HG03460 (cell line): ENCODE measurements around the gene NCAPG2.

Source experiments
- ATAC-seq: cut with Tn5 transposase; IDR thresholded peaks from one replicate; pipeline ENCODE4 v1.9.1; 2021; ENCODE audit not compliant: unreplicated experiment

Gene NCAPG2, protein sequence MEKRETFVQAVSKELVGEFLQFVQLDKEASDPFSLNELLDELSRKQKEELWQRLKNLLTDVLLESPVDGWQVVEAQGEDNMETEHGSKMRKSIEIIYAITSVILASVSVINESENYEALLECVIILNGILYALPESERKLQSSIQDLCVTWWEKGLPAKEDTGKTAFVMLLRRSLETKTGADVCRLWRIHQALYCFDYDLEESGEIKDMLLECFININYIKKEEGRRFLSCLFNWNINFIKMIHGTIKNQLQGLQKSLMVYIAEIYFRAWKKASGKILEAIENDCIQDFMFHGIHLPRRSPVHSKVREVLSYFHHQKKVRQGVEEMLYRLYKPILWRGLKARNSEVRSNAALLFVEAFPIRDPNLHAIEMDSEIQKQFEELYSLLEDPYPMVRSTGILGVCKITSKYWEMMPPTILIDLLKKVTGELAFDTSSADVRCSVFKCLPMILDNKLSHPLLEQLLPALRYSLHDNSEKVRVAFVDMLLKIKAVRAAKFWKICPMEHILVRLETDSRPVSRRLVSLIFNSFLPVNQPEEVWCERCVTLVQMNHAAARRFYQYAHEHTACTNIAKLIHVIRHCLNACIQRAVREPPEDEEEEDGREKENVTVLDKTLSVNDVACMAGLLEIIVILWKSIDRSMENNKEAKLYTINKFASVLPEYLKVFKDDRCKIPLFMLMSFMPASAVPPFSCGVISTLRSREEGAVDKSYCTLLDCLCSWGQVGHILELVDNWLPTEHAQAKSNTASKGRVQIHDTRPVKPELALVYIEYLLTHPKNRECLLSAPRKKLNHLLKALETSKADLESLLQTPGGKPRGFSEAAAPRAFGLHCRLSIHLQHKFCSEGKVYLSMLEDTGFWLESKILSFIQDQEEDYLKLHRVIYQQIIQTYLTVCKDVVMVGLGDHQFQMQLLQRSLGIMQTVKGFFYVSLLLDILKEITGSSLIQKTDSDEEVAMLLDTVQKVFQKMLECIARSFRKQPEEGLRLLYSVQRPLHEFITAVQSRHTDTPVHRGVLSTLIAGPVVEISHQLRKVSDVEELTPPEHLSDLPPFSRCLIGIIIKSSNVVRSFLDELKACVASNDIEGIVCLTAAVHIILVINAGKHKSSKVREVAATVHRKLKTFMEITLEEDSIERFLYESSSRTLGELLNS

DNA sequence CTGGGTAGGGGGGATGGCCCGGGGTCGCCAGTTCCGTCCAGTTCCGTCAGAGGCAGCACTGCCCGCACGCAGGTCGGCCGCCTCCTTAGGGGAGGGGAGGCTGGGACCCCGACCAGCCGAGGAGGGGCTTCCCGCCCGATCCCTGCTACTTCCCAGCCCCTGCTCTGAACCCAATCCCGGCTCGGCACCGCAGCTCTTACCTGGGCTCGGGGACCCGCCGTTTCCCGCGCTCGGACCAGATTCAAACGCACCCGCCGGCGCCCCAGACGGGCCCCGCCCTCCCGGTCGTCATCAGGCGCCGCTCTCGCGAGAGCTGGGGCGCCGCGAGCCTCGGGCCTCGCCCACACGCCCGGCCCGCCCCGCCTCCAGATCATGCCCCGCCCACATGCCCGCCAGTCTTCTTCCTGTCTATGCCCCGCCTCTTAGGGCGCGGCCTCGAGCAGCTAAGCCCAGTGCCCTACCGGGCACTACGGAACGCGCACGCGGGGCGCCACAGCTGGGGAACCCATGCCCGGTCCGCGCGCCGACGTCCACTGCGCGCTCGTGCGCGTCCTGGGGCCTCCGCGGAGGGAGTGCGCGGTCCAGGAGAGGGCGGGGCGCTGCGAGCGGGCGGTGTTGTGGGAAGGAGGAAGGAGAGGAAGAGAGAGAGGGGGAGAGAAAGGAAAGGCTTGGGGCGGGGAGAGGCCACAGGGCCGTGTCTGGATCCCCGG lies at the start of gene NCAPG2:
NCAPG2 (minus strand) TSS at position 281 of the 710 bp plus-strand sequence. CDS start 2,905 bp downstream, outside the sequence.
- ATAC-seq: peak; percentile 97

DNA sequence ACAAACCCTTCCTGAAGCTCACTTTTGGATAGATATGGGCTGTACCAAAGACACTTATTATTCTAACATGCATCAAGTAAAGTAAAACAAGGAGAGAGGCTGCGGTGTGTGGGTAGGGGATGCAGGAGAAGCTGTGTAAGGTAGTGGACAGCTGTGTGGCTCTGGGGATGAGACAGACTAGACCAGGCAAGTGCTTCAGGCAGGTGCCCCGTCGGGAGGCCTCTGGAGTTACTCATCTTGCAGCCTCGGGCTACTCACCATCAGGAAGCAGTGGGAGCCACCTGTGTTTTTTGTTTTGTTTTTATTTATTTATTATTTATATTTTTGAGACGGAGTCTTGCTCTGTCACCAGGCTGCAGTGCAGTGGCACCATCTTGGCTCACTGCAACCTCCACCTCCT lies 49.3 kb upstream of the NCAPG2 start:
- ATAC-seq: no peak

DNA sequence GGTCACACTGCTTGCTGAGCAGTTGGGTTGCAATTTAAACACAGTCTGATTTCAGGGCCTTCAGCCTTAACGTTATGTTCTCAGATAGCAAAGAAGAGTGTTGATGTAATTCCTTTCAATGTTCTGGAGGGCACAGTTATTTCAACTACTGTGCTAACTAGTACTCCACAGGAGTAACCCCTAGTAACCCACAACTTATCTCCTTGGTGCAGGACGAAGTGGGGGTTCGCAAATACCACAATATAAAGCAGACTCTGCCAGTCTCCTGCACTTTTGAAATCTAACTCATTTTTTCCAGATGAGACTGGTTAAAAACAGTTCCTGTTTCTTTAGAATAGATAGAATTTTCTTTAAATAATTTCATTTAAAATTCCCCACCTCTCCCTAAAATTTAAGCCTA lies 47.1 kb upstream of the NCAPG2 start:
- ATAC-seq: no peak

DNA sequence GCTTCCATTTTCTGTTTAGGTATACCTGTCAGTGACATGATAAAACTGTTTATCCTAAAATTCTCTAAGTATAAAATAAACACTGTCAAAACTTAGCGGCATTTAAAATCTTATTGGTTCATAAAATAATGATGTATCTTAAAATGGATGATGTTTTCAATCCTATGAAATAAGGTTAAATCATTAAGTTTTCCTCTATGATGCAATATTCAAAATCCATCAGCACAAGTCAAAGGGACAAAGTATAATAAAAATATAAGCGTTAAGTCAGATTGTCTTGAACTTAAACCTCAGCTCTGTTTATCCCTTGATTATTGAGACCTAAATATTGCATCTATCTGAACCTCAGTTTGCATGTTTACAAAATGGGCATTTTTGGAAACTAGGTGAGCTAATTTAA lies 46.6 kb upstream of the NCAPG2 start:
- ATAC-seq: no peak

DNA sequence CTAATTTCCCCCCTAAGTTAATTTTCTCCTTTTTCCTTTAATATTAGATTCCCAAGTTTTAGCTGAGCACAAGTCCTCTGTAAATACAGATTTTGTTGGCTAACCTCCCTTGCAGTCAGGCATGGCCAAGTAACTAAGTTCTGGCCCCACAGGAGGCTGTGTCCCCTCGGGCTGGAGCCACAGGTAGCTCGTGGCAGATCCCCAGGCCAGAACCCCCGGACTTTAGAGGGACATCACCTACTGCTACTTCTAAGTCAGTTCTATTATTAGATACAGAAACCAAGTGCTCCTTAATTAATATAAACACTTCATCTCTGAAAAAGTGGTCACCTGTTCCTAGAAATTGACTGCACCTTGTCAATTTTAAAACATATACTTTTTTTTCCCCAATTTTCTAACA lies 46.1 kb upstream of the NCAPG2 start:
- ATAC-seq: no peak

DNA sequence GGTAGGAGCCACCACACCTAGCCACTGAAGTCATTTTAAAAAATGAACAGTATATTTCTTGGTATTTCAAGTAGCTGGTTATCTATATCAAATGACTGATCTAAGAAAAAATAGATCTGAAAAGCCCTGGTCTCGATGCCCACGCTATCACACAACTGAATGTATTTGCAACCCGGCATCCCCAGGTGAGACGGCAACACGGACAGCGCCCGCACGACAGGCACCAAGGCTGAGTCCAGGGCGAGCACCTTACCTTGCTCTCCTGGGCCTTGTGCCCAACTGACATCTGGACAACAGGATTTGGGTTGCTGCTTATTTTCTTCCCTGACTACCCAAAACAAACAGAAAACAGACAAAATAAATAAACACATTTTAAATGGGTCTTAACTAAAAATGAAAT lies 44.8 kb upstream of the NCAPG2 start:
- ATAC-seq: no peak

DNA sequence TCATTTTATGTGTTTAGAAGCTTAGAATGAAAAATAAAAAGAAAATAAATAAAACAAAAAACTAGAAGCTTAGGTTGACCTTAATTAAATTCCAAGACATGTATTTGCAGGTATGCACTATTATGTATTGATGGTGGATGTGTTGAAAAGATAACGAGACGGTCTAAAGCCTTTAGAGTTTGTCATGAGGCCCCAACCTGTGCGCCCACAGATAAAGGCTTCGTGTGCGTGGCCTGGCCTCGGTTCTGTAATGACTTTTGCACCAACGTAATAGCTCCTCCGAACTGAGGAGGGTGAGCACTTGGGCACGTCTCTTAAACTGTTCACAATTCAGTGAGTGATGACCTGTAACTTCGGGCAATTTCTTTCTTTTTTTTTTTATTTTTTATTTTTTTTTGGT lies 43.7 kb upstream of the NCAPG2 start:
- no peak for ATAC-seq

DNA sequence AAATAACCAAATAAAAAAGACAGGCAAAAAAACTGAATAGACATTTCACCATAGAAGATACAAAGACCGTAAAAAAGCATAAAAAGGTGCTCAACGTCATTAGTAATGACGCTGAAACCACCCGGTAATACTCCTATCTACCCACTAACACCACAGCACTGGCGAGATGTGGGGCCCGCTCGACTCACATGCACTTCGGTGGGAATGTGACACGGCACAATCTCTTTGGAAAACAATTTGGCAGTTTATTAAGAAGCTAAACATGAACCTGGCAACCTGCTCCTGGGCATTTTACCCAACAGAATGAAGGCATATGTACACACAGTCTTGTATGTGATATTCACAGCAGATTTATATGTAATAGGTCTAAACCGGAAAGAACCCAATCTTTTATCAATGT lies 42.8 kb upstream of the NCAPG2 start:
- ATAC-seq: no peak

DNA sequence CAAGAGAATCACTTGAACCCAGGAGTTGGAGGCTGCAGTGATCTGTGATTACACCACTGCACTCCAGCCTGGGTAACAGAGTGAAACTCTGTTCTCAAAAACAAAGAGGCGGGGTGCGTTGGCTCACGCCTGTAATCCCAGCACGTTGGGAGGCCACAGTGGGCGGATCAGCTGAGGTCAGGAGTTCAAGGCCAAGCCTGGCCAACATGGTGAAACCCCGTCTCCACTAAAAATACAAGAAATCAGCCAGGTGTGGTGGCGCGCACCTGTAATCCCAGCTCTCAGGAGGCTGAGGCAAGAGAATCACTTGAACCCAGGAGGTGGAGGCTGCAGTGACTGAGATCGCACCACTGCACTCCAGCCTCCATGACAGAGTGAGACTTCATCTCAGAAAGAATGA lies 42.4 kb upstream of the NCAPG2 start:
- ATAC-seq: no peak

DNA sequence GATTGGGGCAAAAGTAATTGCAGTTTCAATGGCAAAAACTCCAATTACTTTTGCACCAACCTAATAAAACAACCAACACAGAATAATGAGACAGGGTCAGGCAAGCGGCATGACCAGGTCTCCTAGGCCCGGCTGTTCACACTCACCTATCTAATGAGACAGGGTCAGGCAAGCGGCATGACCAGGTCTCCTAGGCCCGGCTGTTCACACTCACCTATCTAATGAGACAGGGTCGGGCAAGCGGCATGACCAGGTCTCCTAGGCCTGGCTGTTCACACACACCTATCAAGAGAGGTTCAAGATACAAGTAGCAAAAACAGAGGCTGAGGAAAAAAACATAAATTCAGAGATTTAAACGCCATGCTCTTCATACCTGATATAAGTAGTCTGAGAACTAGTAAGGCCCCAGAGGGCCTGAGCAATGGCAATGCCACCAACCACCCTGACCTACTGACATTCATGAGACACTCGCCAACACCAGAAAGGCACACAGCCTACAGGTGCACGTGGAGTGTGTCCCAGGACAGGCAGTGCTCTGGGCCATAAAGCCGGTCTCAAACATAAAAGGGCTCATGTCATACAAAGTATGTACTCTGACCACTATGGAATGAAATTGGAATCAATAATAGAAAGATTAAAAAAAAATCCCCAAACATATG lies 40.6 kb upstream of the NCAPG2 start:
- no peak for ATAC-seq

DNA sequence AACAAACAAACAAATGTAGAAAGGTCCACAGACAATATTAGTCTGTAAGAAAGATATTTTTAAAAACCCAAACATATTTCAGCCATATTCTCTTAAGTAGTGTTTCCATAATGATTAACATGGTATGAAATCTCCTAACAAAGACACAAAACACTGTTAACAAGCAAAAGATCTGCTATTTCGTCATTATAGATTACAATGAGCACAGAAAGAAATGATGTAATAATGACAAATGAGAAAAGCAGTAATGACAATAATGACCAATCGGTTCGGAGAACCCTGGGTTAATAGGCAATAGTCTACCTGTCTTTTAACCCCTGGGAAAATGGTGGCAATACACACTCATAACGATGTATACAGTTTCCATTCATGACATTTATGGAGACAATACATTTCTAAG lies 39.5 kb upstream of the NCAPG2 start:
- ATAC-seq: no peak

DNA sequence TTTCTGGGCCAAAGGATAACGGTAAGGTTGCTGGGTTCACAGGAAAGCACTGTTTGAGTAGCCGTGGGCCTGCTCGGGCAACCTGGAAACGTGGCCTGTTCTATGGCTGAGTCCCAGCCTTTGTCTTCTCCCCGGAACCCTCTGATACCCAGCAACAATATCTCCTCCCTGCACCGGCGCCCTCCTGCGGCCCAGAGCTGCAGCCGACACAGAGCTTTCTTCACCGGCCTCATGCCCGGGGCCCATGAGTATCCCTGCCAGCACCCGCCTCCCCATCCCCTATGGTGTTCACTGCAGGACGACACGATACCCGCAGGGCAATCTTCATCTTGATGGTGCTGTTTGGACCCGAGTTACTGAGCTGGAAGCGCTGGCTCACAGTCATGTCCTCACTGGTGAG lies 38.6 kb upstream of the NCAPG2 start:
- no peak for ATAC-seq

DNA sequence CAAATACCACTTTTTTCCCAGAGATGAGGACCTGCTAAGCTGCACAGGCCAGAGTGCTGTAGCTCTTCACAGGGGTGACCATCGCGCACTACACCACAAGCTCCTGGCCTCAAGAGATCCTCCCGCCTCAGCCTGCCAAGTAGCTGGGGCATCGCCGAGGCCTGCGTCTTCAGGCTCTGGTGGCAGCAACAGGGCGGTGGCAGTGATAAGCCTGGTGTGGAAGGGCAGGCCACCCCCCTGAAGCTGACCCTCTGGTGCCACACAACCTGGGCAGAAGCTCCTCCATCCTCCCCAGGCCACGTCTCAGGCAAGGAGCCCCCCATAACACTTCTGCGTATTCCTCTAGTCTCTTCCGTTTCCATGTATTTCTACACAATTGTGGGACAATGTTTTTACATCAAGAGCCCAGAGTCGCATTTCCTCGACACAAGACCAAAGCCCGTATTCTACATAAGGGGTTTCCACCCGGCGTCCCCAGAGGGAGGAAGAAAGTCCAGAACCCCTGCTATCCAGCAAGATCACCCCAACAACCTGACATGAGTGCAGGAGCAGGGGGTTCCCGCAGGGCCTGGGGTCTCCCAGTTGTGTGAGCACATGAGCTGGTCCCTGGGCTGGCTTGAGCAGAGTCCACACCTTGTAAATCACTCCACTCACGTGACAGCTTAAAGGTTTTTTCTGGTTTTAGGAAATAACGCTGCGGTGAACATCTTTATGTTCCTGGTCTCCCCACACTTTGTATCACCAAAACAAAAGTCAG lies 37.6 kb upstream of the NCAPG2 start:
- ATAC-seq: no peak

DNA sequence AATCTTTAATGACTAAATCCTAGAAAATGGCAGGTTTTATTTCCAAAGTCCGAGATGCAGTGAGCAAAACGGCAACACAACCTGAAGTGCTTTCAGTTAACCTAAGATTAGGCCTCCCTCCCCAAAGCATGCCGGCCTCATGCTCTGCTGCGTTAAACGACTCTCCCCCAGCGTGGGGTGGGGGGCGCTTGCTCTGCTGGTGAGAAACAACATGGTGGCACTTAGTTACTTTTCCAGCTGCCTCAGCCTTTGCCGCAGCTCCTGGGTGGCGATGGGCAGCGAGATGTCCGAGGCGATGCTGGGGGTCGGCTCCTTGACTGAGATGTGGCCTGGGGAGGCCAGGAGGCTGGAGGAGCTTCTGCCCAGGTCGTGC lies 36.7 kb upstream of the NCAPG2 start:
- ATAC-seq: no peak

DNA sequence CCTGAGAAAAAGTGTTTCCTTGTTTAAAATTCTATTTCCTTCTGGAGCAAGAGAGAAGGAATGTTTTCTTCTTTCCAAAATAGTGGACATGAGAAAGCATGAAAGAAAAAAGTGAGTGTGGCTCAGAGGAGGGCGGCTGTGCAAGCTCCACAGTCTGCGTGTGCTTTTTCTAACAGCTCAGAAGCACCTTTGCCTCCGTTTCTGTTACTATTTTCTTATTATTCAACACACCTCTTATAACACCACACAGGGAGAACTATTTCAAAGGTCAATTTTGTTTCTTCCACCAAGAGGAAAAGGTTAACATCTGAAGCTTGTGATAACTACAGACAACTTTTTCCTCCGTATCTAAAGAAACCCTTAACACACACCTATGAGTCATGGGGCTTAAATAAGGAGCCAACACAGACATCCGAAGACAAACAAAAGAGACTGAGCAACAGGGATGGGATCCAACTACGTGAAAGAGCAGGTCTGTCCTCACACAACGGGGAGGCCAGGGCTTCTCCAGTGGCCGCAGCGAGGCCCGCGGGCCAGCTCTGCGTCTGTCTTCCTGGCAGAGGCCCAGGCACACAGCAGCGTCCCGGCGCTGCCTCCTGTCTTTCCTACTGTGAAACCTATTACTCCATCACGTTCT lies 36.2 kb upstream of the NCAPG2 start:
- no peak for ATAC-seq

DNA sequence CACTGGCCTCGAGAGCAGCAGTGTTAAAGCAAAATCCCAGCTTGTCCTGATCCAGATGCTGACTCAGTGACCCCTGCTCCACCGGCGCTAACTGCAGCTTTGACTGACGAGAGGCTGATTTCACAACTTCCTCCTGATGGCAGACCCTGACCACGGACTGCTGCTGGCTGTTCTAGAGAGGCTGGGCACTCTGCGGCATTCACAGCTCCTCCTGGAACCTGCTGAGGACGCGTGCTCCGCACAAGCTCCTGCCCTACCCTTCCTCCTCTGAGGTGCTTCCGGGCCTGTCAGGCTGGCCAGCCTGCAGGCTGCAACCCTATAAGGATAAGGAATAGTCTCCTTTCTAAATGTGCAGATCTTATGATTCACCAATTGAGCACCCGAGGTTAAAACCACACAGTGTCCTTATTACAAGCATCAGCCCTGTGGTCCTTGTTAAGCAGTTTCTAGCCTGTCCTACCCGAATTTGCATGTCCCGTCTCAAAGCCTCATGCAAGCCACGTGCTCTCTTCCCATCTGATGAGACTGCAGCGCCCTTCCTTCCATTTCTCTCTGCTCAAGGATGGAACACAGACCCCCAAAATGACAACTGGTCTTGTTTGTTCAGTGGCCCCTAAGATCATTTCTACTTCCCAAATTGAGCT lies 35.5 kb upstream of the NCAPG2 start:
- ATAC-seq: no peak

DNA sequence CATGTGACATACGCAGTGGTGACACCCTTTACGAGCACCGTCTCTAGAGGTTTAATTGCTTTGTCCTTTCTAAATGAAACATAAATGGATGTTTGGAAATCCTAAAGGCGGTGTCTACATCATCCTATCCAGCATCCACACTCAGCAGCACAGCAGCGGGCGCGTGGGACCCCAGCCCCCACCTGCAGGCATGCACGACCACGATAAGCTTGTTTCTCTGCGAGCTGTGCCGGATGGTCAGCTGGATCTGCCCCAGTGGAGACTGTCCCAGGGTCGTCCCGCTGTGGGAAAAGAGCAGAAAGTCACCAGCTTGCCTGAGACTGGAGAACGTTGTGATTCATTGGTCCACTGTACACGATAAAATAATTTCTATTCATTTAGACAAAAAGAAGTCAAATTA lies 34.2 kb upstream of the NCAPG2 start:
- no peak for ATAC-seq

DNA sequence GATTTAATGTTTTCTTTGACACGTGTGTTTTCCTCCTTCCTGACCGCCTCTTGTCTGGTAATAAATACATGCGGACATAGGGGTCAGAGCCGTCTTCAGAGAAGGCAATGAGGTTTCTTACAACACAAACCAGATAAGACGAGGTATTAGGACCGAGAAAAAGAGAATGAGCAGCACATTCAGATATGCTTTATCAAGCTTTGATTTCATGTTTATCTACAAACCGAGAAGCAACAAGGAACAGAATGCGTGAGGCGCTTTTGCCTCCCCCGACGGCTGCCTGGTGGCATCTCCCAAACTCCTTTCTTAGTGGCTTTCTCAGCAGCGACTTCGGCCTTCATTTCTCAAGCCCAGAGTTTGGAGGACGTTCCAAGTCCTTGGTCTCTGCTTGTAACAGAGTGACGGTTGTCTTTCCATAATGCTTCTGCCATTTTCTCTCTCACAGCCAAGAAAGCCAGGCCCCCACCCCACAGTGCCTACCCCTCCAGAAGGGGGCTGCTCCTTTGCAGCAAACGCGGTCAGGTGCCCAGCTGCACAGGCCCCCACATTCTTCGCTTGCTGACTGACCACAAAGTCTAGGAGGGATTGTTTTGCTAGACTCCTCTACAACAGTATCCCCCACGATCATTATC lies 32.6 kb upstream of the NCAPG2 start:
- ATAC-seq: no peak
